CD14-positive monocyte (primary cell): ENCODE measurements around the gene CORO1C. TPM values are rescaled to one million over a fixed set of nuclear protein-coding genes. Genes with fewer than 3 reads are reported as not detected.
A peak's percentile ranks its signal among the peaks of the same experiment; 100 is the strongest.
"Not testable (repeated sequence)": the region's sequence is repeated elsewhere in the genome, so short reads cannot be mapped to it uniquely, and the experiment has no call there.

Source experiments
- DNase-seq, 3 donors: peaks; one replicate each; pipeline ENCODE4 v3.0.0-alpha.2; 2011 to 2022
- H2AFZ ChIP-seq: 2 replicates; pipeline ENCODE4 v1.6.0; 2012; ENCODE audit warnings: mild to moderate bottlenecking, low read depth, low read length, inconsistent platforms; ENCODE audit not compliant: insufficient read depth, poor library complexity, severe bottlenecking
- H3K27ac ChIP-seq, 2 donors: 1 replicate in 1 of 2; 2 replicates in 1 of 2; pipeline ENCODE4 v1.5.1; 2012 to 2013; ENCODE audit warnings: low read length in 2 of 2, control low read depth in 1 of 2, inconsistent platforms in 1 of 2, low read depth in 1 of 2, mild to moderate bottlenecking in 1 of 2
- H3K27me3 ChIP-seq, 2 donors: one replicate each; pipeline versions ENCODE4 v1.6.0 to v1.6.1; 2011 to 2013; ENCODE audit warnings: low read length in 2 of 2; ENCODE audit not compliant: control insufficient read depth in 2 of 2, insufficient read depth in 2 of 2
- H3K36me3 ChIP-seq, 2 donors: replicated peaks in 1 of 2; 1 replicate in 1 of 2; 2 replicates in 1 of 2; pipeline versions ENCODE4 v1.5.1 to v1.6.1; 2012 to 2013; ENCODE audit warnings: low read length in 2 of 2, control low read depth in 1 of 2, inconsistent platforms in 1 of 2, mild to moderate bottlenecking in 1 of 2; ENCODE audit not compliant: insufficient read depth in 2 of 2, control insufficient read depth in 1 of 2
- H3K4me1 ChIP-seq, 2 donors: 1 replicate in 1 of 2; 2 replicates in 1 of 2; pipeline versions ENCODE4 v1.5.1 to v1.6.1; 2012 to 2013; ENCODE audit warnings: low read length in 2 of 2, control low read depth in 1 of 2, inconsistent platforms in 1 of 2, mild to moderate bottlenecking in 1 of 2, moderate library complexity in 1 of 2; ENCODE audit not compliant: insufficient read depth in 2 of 2, control insufficient read depth in 1 of 2
- H3K4me2 ChIP-seq: replicated peaks from 2 replicates; pipeline ENCODE3; 2012; ENCODE audit warnings: low read length, moderate library complexity, mild to moderate bottlenecking; ENCODE audit not compliant: poor library complexity, severe bottlenecking; ENCODE audit errors: extremely low read depth
- H3K4me3 ChIP-seq, 3 experiments: fragments of 200-600 bp in 1 of 3; sonication (generic) in 1 of 3; replicated peaks in 1 of 3; 1 replicate in 2 of 3; 2 replicates in 1 of 3; pipeline ENCODE4 v1.5.1; 2011 to 2013; ENCODE audit warnings: low read length in 3 of 3, mild to moderate bottlenecking in 3 of 3, control low read depth in 2 of 3, low read depth in 2 of 3, inconsistent platforms in 1 of 3, moderate library complexity in 1 of 3
- H3K79me2 ChIP-seq: 2 replicates; pipeline ENCODE4 v1.6.0; 2012; ENCODE audit warnings: mild to moderate bottlenecking, control low read depth, inconsistent platforms, low read length, moderate library complexity; ENCODE audit not compliant: insufficient read depth
- H3K9ac ChIP-seq: 2 replicates; pipeline ENCODE4 v1.6.0; 2017; ENCODE audit warnings: low read length, mild to moderate bottlenecking; ENCODE audit not compliant: insufficient read depth, poor library complexity, severe bottlenecking
- H3K9me3 ChIP-seq, 2 donors: replicated peaks in 1 of 2; 1 replicate in 1 of 2; 2 replicates in 1 of 2; pipeline versions ENCODE4 v1.5.1 to v1.6.1; 2012 to 2013; ENCODE audit warnings: low read length in 2 of 2, control low read depth in 1 of 2; ENCODE audit not compliant: control insufficient read depth in 1 of 2, insufficient read depth in 1 of 2
- H4K20me1 ChIP-seq: 2 replicates; pipeline ENCODE4 v1.6.0; 2012; ENCODE audit warnings: mild to moderate bottlenecking, low read length, control low read depth, moderate library complexity; ENCODE audit not compliant: insufficient read depth
- H3K27ac Mint-ChIP-seq, 7 donors: one replicate each; pipeline ENCODE4 v1.8.0; 2020; ENCODE audit warnings: mild to moderate bottlenecking in 7 of 7, mixed read lengths in 7 of 7, moderate library complexity in 6 of 7, inconsistent platforms in 2 of 7
- H3K27me3 Mint-ChIP-seq, 3 donors: one replicate each; pipeline ENCODE4 v1.8.0; 2021 to 2022; ENCODE audit warnings: low read depth in 3 of 3, mild to moderate bottlenecking in 3 of 3, mixed read lengths in 3 of 3, moderate library complexity in 3 of 3, inconsistent platforms in 1 of 3
- H3K36me3 Mint-ChIP-seq, 2 donors: one replicate each; pipeline ENCODE4 v1.8.0; 2020; ENCODE audit warnings: mixed read lengths in 2 of 2, inconsistent platforms in 1 of 2, mild to moderate bottlenecking in 1 of 2
- H3K4me1 Mint-ChIP-seq: one replicate; pipeline ENCODE4 v1.8.0; 2020; ENCODE audit warnings: mild to moderate bottlenecking, mixed read lengths
- H3K4me3 Mint-ChIP-seq, 2 donors: one replicate each; pipeline ENCODE4 v1.8.0; 2020; ENCODE audit warnings: mild to moderate bottlenecking in 2 of 2, mixed read lengths in 2 of 2, moderate library complexity in 1 of 2
- H3K9me3 Mint-ChIP-seq, 7 donors: one replicate each; pipeline ENCODE4 v1.8.0; 2020 to 2022; ENCODE audit warnings: mixed read lengths in 7 of 7, mild to moderate bottlenecking in 6 of 7, moderate library complexity in 6 of 7, inconsistent platforms in 2 of 7
- WGBS: methylation state at CpG from one replicate; pipeline ENCODE4 v1.1.5; 2013; ENCODE audit warnings: missing lambda C conversion rate; ENCODE audit not compliant: insufficient coverage; 5-methylcytosine and 5-hydroxymethylcytosine counted together
- intact Hi-C, 2 donors: fragments of 100-400 bp; cut with micrococcal nuclease; formaldehyde crosslinking; loops; one replicate each; pipeline versions ENCODE4 v1.15.0 to v1.15.1; 2023
- polyA plus RNA-seq, 3 donors: library from polyadenylated mRNA; depleted of rRNA in 1 of 3; unstranded in 2 of 3; stranded (reverse) in 1 of 3; fragments of 300-500 nt in 2 of 3; fragments of >200 nt in 1 of 3; fragmentation: Illumina TruSeq in 2 of 3; gene quantifications; 1 replicate in 2 of 3; 2 replicates in 1 of 3; pipeline ENCODE4 v1.2.3, GENCODE V29; 2012 to 2021
- TF ChIP-seq, protein P1 (sequence below): fragments of 200-600 bp; IDR thresholded peaks from one replicate; pipeline ENCODE4 v1.8.0; 2022; ENCODE audit warnings: antibody characterized with exemption, mild to moderate bottlenecking

Gene CORO1C
- polyA plus RNA-seq, 3 donors, result 77.5 to 285 (median 229) TPM

GRCh38 chr12:108734200-108734906, 3.0 kb upstream of the CORO1C start:
- H3K27ac ChIP-seq, result peak overlapping the region; percentile 85 to 89
- H3K9me3 ChIP-seq, result no peaks in the 10 kb centered on the region
- no peak overlapping the region for H2AFZ ChIP-seq
- no peak overlapping the region for H3K4me3 ChIP-seq
- peaks cover 0 to 5% (median 0%) of the 10 kb centered on the region in 7 donors for H3K9me3 Mint-ChIP-seq
- peak; percentile 92 to 98 (median 97) for DNase-seq
- peaks cover 0 to 4% (median 2%) of the 10 kb centered on the region in 3 donors for H3K27me3 Mint-ChIP-seq
- intact Hi-C loops, result loop anchor here (5.0 to 10.0 kb wide), 5 partner anchors 42 to 172 kb away; partner anchors contain the start of genes ISCU (in 1 of the 2), SART3 (in 1 of the 2) and SSH1 (in 1 of the 2)
- WGBS, result 0% methylated on average over 4 of the region's 9 CpGs
- peaks cover 0 to 2% of the 10 kb centered on the region in 2 donors for H3K36me3 Mint-ChIP-seq
- H3K4me1 ChIP-seq, result peaks cover 64 to 74% of the 10 kb centered on the region in 2 donors
- H3K27ac Mint-ChIP-seq, result peak overlapping the region; percentile 97 to 100 (median 99)
- peaks cover 20% of the 10 kb centered on the region for H3K79me2 ChIP-seq
- peaks cover 57% of the 10 kb centered on the region for H3K4me1 Mint-ChIP-seq
- peak overlapping the region; percentile 27 to 69 for H3K4me3 Mint-ChIP-seq
- no peaks in the 10 kb centered on the region for H3K36me3 ChIP-seq
- TF ChIP-seq, protein P1, sequence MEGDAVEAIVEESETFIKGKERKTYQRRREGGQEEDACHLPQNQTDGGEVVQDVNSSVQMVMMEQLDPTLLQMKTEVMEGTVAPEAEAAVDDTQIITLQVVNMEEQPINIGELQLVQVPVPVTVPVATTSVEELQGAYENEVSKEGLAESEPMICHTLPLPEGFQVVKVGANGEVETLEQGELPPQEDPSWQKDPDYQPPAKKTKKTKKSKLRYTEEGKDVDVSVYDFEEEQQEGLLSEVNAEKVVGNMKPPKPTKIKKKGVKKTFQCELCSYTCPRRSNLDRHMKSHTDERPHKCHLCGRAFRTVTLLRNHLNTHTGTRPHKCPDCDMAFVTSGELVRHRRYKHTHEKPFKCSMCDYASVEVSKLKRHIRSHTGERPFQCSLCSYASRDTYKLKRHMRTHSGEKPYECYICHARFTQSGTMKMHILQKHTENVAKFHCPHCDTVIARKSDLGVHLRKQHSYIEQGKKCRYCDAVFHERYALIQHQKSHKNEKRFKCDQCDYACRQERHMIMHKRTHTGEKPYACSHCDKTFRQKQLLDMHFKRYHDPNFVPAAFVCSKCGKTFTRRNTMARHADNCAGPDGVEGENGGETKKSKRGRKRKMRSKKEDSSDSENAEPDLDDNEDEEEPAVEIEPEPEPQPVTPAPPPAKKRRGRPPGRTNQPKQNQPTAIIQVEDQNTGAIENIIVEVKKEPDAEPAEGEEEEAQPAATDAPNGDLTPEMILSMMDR, result no peak
- H3K4me2 ChIP-seq, result peak overlapping the region; percentile 36
- H4K20me1 ChIP-seq, result peaks cover 15% of the 10 kb centered on the region
- no peaks in the 10 kb centered on the region for H3K27me3 ChIP-seq
- peak overlapping the region; percentile 44 for H3K9ac ChIP-seq

DNA sequence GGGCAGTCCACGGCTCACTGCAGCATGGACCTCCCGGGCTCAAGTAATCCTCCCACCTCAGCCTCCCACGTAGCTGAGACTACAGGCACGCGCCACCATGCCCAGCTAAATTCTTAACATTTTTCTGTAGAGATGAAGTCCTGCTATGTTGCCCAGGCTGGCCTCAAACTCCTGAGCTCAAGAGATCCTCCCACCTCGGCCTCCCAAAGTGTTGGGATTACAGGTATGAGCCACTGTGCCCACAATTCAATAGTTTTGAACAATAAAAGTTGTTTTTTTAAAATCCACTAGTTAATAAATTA, 1.9 kb upstream of the CORO1C start:
- H3K9me3 Mint-ChIP-seq, result not testable (repeated sequence)

More for the DNA sequence above, 1.9 kb upstream of the CORO1C start:
- Histone ChIP-seq H4K20me1 (peaks cover 26% of the 10 kb centered on the region), H3K4me1 (peaks cover 65 to 75% of the 10 kb centered on the region in 2 donors), H3K79me2 (peaks cover 31% of the 10 kb centered on the region)
- DNase-seq, H3K27me3 ChIP-seq, H3K36me3 Mint-ChIP-seq, H3K27me3 Mint-ChIP-seq, H3K27ac ChIP-seq, H3K9ac ChIP-seq, H2AFZ ChIP-seq, H3K4me3 ChIP-seq, H3K4me3 Mint-ChIP-seq, H3K4me2 ChIP-seq, H3K9me3 ChIP-seq, H3K36me3 ChIP-seq: not testable (repeated sequence)
- peak overlapping the region in 6 of 7 donors; percentile 99 to 100 (median 100) for H3K27ac Mint-ChIP-seq
- intact Hi-C loops, result loop anchor here (5.0 to 10.0 kb wide), 5 partner anchors 41 to 171 kb away; partner anchors contain the start of genes ISCU (in 1 of the 2), SART3 (in 1 of the 2) and SSH1 (in 1 of the 2)
- whole genome bisulfite sequencing, result 100% methylated on average over 5 of the region's 6 CpGs
- H3K4me1 Mint-ChIP-seq, result peaks cover 65% of the 10 kb centered on the region
